GM19099 (cell line): Measurements from ENCODE around the gene HSD17B12.

Experiments
- POLR2A ChIP-seq: IDR thresholded peaks from 3 replicates; pipeline ENCODE4 v1.6.1; 2011; ENCODE audit warnings: low read depth; ENCODE audit not compliant: insufficient read length; ENCODE audit errors: extremely low read depth

HSD17B12 gene

DNA sequence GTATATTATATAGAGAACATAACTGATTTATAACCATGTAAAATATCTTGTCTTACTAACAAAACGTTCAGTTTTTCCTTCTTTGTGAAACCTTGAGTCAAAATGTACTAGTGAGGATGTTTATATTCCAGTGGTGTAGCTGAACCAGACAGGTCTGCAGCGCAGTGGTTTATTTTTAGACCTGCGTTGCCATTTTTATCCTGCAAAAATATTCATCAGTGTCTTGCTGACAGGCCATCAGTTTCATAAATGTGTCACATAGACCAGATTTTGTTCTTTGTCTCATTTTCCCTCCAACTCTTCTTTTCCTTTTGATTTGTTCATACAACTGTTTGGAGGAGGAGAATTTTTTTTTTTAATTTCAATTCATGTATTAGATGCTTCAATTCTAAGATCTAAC is 43.1 kb downstream of the HSD17B12 start:
- TF ChIP-seq POLR2A = no peak

DNA sequence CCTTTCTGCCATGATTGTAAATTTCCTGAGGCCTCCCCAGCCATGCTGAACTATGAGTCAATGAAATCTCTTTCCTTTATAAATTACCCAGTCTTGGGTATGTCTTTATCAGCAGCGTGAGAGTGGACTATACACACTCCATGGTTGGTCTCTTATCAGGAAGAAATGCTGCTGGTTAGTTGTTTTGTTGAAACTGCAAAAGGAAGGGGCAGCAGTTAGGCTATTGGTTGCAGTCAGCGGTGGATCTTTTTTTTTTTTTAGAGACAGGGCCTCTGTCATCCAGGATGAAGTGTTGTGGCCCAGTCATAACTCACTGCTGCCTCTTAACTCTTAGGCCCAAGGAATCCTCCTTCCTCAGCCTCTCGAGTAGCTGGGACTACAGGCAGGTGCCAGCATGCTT is 51.7 kb downstream of the HSD17B12 start:
- no peak for TF ChIP-seq POLR2A

- no peak for TF ChIP-seq POLR2A
Measured at GRCh38 chr11:43734256-43734655, 53.7 kb downstream of the HSD17B12 start.

DNA sequence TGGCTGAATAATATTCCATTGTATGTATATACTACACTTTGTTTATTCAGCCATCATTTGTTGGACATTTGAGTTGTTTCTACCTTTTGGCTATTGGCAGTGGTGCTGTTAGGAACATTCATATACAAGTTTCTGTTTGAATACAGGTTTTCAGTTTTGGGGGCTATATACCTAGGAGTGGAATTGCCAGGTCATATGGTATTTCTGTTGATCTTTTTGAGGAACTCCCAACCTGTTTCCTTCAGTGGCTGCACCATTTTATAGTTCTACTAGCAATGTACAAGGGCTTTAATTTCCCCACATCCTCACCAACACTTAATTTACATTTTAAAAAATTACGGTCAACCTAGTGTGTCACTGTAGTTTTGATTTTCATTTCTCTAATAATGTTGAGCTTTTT is 54.6 kb downstream of the HSD17B12 start:
- TF ChIP-seq POLR2A = no peak

DNA sequence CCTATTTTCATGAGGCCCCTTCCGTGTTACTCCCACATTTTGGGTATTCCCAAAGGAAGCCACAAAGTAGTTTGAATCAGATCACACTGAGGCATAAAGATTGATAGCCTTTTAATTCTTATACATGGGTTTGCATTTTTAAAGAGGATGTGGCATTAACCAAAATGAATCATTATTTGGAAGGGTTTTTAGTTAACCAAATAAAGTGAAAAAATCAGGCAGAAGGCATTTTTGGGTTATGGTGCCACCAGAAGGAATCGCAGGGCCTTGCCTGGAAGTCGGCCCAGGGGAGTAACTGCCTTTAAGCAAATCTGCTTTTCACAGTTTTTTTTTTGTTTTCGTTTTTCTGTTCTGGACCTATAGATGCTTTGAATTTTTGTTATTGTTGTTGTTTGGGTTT is 55.4 kb downstream of the HSD17B12 start:
- TF ChIP-seq POLR2A = no peak

DNA sequence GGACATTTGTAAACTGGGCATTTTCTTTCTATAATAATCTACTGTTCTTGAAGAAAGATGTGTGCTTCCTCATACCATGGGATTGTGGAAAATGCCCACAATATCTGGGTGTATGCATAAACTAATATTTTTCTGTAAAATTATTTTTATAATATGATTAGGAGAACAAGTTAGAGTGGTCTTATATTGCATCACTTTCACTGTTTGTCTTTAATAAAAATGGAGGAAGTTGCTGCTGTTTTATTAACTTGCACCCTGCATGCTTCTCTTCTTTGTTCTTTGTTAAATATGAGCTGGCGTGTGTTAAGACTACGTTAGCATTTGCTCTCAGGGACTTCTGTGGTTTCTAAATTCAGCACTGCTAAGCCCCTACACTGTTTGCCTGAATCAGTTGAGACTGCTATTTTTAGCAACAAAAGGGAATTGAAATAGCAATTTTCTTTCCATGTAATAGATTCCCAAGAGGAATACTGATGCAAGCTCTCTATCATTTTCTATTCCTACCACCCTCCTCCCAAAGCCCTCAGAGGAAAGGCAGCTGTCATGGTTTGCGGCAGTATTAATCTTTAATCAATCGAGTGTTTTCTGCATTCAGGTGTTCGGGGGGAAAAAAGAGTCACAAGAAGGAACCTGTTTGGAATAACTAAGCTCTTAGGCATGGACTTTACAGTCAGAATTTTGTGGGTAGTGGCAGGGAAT is 56.1 kb downstream of the HSD17B12 start:
- no peak for TF ChIP-seq POLR2A

- no peak for TF ChIP-seq POLR2A
Measured at GRCh38 chr11:43737201-43737590, 56.7 kb downstream of the HSD17B12 start.

DNA sequence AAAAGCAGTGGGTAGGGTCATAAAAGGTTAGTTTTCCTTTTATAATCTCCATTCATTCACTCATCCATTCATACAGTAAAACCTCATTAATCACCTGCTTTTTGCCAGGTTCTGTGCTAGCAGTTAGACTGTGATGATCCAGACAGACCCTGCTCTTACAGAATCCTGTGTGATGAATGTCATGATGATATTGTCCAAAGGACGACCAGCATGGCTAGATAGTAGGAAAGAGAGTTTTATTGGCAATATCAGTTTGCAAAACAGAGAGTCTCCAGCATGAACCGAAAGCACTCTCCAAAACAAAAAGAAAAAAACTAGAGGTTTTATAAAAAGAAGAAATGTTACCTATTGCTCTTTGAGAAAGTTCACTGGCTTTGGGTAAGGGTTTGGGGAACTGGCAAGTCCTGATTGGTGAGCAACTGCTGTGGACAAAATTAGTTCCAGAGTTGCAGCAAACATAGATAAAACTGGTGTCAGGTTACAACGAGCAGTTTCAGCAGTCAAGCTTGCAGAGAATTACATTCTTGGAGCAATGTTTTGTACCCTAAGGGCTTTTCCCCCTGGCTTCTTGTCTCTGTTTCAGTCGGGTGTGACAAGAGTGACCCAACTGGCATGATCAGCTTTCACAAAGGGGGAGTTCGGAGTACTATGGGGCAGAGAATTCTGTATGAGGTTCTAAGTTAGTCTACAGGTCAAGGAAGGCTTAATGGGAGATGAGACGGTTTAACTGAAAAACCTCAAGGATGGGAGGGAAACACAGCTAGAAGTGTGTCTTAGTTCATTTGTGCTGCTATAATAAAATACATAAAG is 58.3 kb downstream of the HSD17B12 start:
- no peak for TF ChIP-seq POLR2A

DNA sequence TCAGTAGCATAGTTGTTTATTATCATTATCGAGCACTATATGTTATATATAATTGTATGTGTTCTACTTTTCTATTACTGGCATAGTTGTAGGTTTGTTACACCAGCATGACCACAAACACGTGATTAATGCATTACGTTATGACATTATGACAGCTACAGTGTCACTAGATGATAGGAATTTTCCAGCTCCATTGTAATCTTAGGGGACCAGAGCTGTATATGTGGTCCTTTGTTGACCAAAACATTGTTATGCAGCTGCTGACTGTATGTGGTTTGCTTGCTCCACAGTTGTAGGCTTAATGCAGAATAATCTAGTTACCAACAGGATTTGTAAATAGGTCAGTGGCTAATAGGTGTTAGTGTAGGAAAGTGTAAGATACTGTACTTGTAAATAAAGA is 66.1 kb downstream of the HSD17B12 start:
- TF ChIP-seq POLR2A = no peak

DNA sequence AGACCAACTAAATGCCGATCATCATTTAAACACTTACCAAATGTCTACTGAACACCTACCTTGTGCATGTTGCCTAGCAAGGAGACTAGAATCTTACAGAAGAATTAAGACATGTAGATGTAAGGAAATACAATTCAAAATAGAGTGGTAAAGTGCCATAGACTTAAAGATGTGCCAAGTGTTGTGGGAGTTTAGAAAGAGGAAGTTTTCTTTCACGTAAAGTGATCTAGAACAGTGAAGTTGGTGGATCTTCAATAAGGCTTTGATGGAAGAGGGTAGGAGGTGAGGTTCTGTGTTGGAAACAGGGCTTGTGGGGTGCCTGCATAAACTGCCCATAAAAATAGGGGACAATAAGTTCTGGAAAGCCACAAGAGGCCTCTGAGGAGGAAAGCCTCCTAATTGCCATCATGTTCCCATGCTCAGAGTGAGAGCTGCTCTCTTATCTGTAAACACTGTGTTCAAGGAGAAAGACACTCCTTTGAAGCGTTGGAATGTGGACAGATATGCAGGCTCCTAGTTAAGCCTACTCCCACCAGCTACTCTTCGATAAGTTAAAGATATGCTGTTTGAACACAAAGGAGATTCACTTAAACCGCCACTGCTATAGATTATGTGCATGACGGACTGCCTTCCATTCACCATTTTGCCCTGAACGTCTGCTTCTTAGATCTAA is 66.7 kb downstream of the HSD17B12 start:
- no peak for TF ChIP-seq POLR2A

GRCh38 chr11:43748095-43748494 is 67.6 kb downstream of the HSD17B12 start:
- TF ChIP-seq POLR2A = no peak

DNA sequence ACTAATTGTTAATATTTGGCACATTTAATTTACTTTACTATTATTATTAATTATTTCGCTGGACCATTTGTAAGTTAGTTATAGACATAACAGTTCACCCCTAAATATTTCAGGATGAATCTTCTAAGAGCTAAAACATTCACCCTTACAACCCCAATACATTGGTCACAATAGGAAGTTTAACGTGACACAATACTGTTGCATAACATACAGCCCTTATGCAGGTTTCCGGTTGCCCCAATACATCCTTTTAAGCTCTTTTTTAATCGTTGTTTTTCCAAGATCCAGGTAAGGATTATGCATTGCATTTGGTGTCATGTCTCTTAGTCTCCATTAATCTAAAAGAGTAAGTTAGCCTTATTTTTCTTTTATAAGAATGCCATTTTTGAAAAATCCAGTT is 71.2 kb downstream of the HSD17B12 start:
- no peak for TF ChIP-seq POLR2A

- TF ChIP-seq POLR2A = no peak
Measured at GRCh38 chr11:43756575-43756974, 76.0 kb downstream of the HSD17B12 start.

DNA sequence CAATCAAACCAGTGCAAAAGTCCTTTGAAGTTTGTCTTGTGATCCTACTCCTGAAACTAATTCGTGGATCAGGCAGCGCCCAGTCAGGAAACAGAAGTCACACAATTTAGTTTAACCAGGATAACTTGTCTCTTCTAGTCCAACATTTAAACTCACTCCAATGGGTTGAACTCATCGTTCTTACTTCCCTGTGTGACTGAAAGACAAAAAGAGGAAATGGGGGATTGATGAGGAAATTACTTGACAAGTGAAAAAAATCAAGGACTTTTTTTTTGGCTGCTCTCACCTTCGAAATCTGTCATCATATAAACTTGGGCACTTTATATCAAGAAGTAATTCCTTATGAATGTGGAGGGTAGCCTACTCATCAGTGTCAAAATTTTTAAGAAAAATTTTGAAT is 78.4 kb downstream of the HSD17B12 start:
- no peak for TF ChIP-seq POLR2A

- TF ChIP-seq POLR2A = no peak
Measured at GRCh38 chr11:43760902-43761301, 80.4 kb downstream of the HSD17B12 start.

DNA sequence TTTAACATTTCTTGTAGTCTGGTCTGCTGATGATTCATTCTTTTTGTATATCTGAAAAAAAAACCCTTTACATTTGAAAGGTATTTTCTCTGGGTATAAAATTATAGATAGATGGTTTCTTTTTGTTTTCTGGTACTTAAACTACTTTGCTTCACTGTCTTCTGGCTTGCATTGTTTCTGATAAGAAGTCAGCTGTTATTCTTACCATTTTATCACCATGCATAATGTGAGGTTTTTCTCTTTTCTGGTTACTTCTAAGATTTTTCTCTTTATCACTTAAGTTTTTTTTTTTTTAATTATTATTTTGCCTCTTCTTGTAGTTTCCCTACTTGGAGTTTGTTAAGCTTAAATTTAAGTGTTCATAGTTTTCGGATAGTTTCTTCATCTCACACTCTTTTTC is 84.7 kb downstream of the HSD17B12 start:
- no peak for TF ChIP-seq POLR2A

DNA sequence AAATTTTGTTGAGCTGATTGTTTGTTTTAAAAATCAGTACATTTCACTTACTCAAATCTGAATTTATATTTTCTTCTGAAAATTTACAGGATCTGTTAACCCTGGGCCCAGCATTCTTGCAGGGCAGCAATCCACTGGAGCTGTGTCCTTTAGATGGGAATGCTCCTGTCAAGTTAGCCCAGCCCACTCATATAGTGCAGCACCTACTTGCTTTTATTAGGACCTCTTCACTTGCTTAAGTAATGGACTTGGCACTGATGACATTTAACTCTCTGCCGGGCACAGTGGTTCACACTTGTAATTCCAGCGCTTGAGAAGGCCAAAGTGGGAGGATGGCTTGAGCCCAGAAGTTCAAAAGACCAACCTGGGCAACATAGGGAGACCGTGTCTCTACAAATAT is 89.6 kb downstream of the HSD17B12 start:
- no peak for TF ChIP-seq POLR2A

GRCh38 chr11:43772733-43773132 is 92.2 kb downstream of the HSD17B12 start:
- TF ChIP-seq POLR2A = no peak
